ENCODE measurements around the gene NSD1. TPM values are rescaled to one million over a fixed set of nuclear protein-coding genes. Genes with fewer than 3 reads are reported as not detected.

The NSD1 gene
- total and polyA plus RNA-seq, 2 of the 8 experiments (the other 6 are each of a cell fraction or from before 2014, with no cell fraction given): 22.8 to 168 TPM

DNA sequence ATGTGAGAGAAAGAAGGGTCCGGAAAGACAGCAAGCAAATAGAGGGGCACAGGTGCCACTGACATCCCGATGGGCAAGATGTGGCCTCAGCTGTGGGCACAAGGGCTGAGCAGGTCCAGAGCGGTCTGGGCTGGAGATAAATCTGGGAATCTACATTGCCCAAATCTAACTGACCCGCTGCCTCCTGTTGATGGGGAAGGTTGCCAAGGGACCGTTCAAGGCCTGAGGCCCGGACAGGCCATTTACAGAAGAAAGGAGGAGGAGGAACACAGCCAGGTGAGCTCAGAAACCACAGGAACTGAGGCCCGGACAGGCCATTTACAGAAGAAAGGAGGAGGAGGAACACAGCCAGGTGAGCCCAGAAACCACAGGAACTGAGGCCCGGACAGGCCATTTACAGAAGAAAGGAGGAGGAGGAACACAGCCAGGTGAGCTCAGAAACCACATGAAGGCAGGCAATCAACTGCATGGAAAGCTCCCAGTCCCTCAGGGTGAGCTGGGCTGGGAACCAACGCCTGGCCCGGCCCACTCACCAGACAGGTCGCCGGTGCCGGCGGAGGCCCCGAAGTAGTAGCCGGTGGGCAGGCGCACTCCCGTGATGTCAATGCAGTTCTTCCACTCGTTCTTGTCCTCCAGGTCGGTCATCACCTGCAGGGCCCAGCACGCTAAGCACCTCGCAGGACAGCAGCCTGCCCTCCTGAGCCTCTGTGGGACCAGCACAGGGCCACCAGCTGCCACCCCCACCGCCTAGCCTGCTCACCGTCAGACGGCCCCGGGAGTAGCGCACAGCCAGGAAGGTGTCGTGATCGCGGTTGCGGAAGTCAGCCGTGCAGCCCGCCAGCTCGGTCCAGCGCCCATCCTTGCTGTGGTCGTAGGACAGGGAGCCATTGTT lies 203.3 kb downstream of the NSD1 start (continued):
- TF ChIP-seq, protein P1, sequence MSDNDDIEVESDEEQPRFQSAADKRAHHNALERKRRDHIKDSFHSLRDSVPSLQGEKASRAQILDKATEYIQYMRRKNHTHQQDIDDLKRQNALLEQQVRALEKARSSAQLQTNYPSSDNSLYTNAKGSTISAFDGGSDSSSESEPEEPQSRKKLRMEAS (IDR thresholded peaks at IDR 0.05): no peak
- no peak for TF ChIP-seq CHD2 (IDR thresholded peaks at IDR 0.05; ENCODE audit: low read length)
- TF ChIP-seq MAFK (IDR thresholded peaks at IDR 0.05; ENCODE audit: low read depth, low read length): no peak
- no peak for TF ChIP-seq FOSL1 (IDR thresholded peaks at IDR 0.05; ENCODE audit: insufficient read depth, low read depth, low read length)
